ENCODE results near the gene P3H1.
"Not testable (repeated sequence)": the region's sequence is repeated elsewhere in the genome, so short reads cannot be mapped to it uniquely, and the experiment has no call there.

Gene P3H1

DNA sequence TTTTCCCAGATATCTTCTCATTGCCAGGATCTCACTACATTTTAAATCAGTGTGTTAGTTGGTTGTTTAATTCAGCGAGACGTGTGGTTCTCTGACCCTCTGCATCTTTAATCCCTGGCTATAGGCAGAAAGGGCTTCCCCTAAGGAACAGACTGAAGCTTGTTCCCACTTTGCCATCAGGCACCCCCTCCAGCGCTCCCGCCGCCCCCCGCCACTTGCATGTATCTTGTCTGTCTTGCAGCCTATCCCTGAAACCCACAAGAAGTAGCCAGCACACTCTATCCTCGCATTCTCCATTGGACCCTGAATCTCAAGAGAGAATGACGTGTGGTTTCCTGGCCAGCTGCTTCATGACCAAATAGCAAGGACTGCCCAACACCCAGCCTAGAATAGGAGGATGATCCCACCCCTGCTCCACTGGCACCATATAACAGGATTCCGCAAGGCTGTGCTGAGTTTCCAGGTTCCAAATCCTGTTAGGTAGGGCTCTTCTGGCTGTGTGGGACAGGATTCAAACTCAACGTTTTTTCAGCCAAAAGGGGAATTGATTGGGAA lies 34.6 kb downstream of the P3H1 start:
- ChIA-PET POLR2A (ENCODE audit: low non-redundant PET) (no interaction called here), CTCF (interaction anchor here (0.6 kb wide), 1 partner anchor 34 kb away, joined by 3 read pairs; no protein-coding TSS in a partner anchor)
- TF ChIP-seq, protein P1, sequence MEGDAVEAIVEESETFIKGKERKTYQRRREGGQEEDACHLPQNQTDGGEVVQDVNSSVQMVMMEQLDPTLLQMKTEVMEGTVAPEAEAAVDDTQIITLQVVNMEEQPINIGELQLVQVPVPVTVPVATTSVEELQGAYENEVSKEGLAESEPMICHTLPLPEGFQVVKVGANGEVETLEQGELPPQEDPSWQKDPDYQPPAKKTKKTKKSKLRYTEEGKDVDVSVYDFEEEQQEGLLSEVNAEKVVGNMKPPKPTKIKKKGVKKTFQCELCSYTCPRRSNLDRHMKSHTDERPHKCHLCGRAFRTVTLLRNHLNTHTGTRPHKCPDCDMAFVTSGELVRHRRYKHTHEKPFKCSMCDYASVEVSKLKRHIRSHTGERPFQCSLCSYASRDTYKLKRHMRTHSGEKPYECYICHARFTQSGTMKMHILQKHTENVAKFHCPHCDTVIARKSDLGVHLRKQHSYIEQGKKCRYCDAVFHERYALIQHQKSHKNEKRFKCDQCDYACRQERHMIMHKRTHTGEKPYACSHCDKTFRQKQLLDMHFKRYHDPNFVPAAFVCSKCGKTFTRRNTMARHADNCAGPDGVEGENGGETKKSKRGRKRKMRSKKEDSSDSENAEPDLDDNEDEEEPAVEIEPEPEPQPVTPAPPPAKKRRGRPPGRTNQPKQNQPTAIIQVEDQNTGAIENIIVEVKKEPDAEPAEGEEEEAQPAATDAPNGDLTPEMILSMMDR (conservative IDR thresholded peaks at IDR 0.05; ENCODE audit: low read depth), result no peak
- H3K27ac ChIP-seq, result no peak overlapping the region
- no peak for DNase-seq (ENCODE audit: low spot score)

DNA sequence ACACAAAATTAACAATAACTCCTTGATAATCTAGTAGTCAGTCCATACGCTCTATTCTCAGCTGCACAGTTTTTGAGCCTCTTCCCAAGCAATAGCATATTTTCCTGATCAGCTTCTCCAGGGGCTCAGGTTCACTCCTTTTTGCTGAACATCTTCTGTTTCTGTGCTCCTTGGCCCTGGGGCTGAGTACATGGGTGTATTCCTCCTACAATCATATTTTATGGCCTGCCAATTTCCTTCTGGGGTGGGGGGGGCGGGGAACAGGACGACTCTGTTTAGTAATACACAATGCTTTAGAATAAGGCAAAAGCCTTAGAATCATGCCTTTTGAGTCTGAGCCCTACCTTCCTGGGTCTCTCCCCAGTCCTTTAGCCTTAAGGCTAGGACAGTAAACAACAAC lies 35.2 kb downstream of the P3H1 start:
- ChIA-PET POLR2A (ENCODE audit: low non-redundant PET) (no interaction called here), CTCF (interaction anchor here (0.6 kb wide), 2 partner anchors 34 to 153 kb away, joined by 3 read pairs; no protein-coding TSS in a partner anchor)
- DNase-seq (ENCODE audit: low spot score), result no peak
- TF ChIP-seq, protein P1 (conservative IDR thresholded peaks at IDR 0.05; ENCODE audit: low read depth), result no peak
- no peak overlapping the region for H3K27ac ChIP-seq

DNA sequence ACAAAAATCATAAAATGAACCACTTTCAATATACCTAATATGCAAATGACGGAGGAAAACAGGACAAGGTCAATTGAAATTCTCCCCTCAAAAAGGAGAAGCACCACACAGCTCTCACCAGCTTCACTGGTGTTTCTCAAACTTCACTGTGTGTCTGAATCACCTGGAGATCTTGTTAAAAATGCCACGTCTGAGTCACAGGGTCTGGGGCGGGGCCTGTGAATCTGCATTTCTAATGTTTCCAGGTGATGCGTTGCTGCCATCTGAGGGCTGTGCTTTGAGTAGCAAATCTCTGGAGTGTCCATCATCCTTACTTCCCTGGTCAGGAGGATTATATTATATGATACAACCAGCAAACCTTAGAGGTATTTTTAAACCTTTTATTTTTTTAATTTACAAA lies 35.8 kb downstream of the P3H1 start:
- TF ChIP-seq, protein P1 (conservative IDR thresholded peaks at IDR 0.05; ENCODE audit: low read depth), result no peak
- DNase-seq (ENCODE audit: low spot score), result peak; percentile 32
- no peak overlapping the region for H3K27ac ChIP-seq
- CTCF ChIA-PET, result interaction anchor here (0.6 to 0.7 kb wide), 2 partner anchors 152 to 153 kb away, joined by 3 to 5 read pairs; no protein-coding TSS in a partner anchor
- POLR2A ChIA-PET (ENCODE audit: low non-redundant PET), result no interaction called here

DNA sequence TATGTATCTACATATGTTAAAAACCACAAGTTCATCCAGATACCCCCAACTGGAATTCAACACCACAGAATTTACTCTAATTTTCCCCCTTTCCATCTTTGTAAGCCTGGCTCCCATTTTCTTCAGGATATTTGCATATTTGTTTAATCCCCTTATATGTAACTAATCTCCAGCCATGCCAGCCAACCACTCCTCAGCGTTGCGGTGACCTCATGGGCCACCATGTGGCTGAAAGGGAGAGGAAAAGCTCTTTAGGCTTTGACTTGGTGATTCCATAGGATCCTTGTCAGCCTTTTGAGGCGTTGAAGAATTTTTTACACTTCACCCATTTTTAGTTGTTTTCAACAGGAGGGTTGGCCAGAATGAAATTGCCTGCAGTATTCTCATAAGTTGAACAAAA lies 36.8 kb downstream of the P3H1 start:
- DNase-seq (ENCODE audit: low spot score), result no peak
- no peak overlapping the region for H3K27ac ChIP-seq
- ChIA-PET POLR2A (ENCODE audit: low non-redundant PET) (no interaction called here), CTCF (no interaction called here)
- TF ChIP-seq, protein P1 (conservative IDR thresholded peaks at IDR 0.05; ENCODE audit: low read depth), result no peak

DNA sequence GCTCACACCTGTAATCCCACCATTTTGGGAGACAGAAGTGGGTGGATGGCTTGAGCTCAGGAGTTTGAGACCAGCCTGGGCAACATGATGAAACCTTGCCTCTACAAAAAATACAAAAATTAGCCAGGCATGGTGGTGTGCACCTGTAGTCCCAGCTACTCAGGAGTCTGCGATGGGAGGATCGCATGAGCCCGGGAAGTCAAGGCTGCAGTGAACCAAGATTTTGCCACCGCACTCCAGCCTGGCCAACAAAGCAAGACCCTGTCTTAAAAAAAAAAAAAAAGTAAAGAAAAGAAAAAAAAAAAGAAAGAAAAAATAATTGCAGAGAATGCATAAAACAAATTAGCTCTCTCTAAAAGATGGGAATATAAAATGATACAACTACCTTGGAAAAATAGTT lies 41.0 kb downstream of the P3H1 start:
- DNase-seq (ENCODE audit: low spot score); CTCF ChIA-PET; H3K27ac ChIP-seq: not testable (repeated sequence)
- POLR2A ChIA-PET (ENCODE audit: low non-redundant PET), result interaction anchor here (0.7 kb wide), 1 partner anchor 44 kb away, joined by 3 read pairs; the partner anchor contains the start of gene YBX1

DNA sequence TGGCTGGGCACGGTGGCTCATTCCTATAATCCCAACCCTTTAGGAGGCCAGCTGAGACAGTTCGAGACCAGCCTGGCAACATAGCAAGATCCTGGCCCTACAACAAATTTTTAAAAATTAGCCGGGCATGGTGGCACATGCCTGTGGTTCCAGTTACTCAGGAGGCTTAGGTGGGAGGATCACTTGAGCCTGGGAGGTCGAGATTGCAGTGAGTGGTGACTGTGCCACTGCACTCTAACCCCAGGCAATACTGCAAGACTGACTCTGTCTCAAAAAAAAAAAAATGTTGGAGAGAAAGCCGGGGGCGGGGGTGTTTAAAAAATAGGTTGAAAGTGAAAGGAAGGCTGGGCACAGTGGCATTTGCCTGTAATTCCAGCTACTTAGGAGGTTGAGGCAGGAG lies 43.3 kb downstream of the P3H1 start:
- TF ChIP-seq, protein P1 (conservative IDR thresholded peaks at IDR 0.05; ENCODE audit: low read depth), result no peak
- ChIA-PET CTCF (interaction anchor here (0.7 kb wide), 1 partner anchor 40 kb away, joined by 3 read pairs; no protein-coding TSS in a partner anchor), POLR2A (ENCODE audit: low non-redundant PET) (no interaction called here)
- no peak overlapping the region for H3K27ac ChIP-seq
- DNase-seq (ENCODE audit: low spot score), result no peak

DNA sequence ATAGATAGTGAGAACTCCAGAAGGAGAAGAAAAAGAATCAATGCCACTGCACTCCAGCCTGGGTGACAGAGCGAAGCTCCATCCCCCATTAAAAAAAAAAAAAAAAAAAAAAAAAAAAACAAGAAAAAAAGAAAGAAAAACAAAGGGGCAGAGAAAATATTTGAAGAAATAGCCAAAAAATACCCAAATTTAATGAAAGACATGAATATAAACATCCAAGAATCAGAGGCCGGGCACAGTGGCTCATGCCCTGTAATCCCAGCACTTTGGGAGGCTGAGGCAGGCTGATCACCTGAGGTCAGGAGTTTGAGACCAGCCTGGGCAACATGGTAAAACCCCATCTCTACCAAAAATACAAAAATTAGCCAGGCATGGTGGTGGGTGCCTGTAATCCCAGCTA lies 44.4 kb downstream of the P3H1 start:
- CTCF ChIA-PET, result interaction anchor here (0.5 kb wide), 1 partner anchor 1286 kb away, joined by 3 read pairs; no protein-coding TSS in a partner anchor
- POLR2A ChIA-PET (ENCODE audit: low non-redundant PET), result interaction anchor here (0.7 kb wide), 1 partner anchor 460 kb away, joined by 4 read pairs; no protein-coding TSS in a partner anchor

More for the DNA sequence above, 44.4 kb downstream of the P3H1 start:
- not testable (repeated sequence) for DNase-seq (ENCODE audit: low spot score); H3K27ac ChIP-seq

Data from RWPE1 (cell line).